Measurements from ENCODE around the gene NGB.

DNA sequence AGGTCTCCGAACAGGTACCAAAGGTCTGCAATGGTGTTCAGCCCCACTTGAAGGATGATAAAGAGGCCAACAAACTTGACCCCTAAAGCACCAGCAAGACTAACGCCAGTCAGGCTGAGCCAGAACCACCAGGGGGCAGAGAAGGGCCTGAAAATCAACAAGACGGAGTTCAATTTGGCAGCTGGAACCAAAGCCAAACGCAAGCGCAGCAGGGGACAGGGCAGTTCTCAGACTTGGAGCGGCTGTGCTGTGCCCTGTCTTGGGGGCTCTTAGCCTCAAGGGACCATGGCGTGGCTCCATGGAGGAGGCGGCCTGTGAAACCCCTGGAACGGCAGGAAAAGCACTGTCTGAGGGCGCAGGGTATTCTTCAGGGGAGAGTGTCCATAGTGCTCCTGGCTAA is 30.1 kb upstream of the NGB start:
- no peak for TF ChIP-seq SRF (CRISPR knock-in tag; IDR thresholded peaks at IDR 0.05)
- TF ChIP-seq SNRNP70 (optimal IDR thresholded peaks at IDR 0.05; ENCODE audit: low read depth, low read length): no peak
- TF ChIP-seq TAF1 (IDR thresholded peaks at IDR 0.05; ENCODE audit: control insufficient read depth, extremely low read depth, insufficient read depth, low read length, severe bottlenecking): no peak
- no peak for TF ChIP-seq ZKSCAN1 (IDR thresholded peaks at IDR 0.05; ENCODE audit: low read depth, low read length)
- TF ChIP-seq, protein P1, sequence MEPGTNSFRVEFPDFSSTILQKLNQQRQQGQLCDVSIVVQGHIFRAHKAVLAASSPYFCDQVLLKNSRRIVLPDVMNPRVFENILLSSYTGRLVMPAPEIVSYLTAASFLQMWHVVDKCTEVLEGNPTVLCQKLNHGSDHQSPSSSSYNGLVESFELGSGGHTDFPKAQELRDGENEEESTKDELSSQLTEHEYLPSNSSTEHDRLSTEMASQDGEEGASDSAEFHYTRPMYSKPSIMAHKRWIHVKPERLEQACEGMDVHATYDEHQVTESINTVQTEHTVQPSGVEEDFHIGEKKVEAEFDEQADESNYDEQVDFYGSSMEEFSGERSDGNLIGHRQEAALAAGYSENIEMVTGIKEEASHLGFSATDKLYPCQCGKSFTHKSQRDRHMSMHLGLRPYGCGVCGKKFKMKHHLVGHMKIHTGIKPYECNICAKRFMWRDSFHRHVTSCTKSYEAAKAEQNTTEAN (CRISPR knock-in tag; IDR thresholded peaks at IDR 0.05): no peak
- TF ChIP-seq SMAD3 (CRISPR knock-in tag; conservative IDR thresholded peaks at IDR 0.05): no peak
- TF ChIP-seq ZNF134 (CRISPR knock-in tag; conservative IDR thresholded peaks at IDR 0.05): no peak
- TF ChIP-seq ZNF778 (CRISPR knock-in tag; IDR thresholded peaks at IDR 0.05): no peak
- TF ChIP-seq NCOR1 (IDR thresholded peaks at IDR 0.05): no peak
- TF ChIP-seq, protein P2, sequence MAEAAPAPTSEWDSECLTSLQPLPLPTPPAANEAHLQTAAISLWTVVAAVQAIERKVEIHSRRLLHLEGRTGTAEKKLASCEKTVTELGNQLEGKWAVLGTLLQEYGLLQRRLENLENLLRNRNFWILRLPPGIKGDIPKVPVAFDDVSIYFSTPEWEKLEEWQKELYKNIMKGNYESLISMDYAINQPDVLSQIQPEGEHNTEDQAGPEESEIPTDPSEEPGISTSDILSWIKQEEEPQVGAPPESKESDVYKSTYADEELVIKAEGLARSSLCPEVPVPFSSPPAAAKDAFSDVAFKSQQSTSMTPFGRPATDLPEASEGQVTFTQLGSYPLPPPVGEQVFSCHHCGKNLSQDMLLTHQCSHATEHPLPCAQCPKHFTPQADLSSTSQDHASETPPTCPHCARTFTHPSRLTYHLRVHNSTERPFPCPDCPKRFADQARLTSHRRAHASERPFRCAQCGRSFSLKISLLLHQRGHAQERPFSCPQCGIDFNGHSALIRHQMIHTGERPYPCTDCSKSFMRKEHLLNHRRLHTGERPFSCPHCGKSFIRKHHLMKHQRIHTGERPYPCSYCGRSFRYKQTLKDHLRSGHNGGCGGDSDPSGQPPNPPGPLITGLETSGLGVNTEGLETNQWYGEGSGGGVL (CRISPR knock-in tag; IDR thresholded peaks at IDR 0.05): no peak
